Keratinocyte (primary cell): ENCODE results near the gene C17orf75.

Experiments used
- CTCF ChIP-seq, 3 experiments: IDR thresholded peaks in 1 of 3; conservative IDR thresholded peaks in 1 of 3; optimal IDR thresholded peaks in 1 of 3; 2 replicates in 2 of 3; 3 replicates in 1 of 3; pipeline versions ENCODE3 to v1.5.1; 2011; ENCODE audit warnings: low read length in 3 of 3, mild to moderate bottlenecking in 3 of 3, moderate library complexity in 2 of 3, control low read depth in 1 of 3, inconsistent platforms in 1 of 3; ENCODE audit not compliant: insufficient read depth in 2 of 3; ENCODE audit errors: extremely low read depth in 1 of 3
- EZH2 ChIP-seq: IDR thresholded peaks from one replicate; pipeline ENCODE4 v1.6.1; 2012; ENCODE audit warnings: inconsistent platforms, mild to moderate bottlenecking, low read length, moderate library complexity

- TF ChIP-seq EZH2 (no peak), CTCF (optimal IDR thresholded peaks at IDR 0.05 in 1 of 3, IDR thresholded peaks at IDR 0.05 in 1 of 3, conservative IDR thresholded peaks at IDR 0.05 in 1 of 3; ENCODE audit: extremely low read depth in 1 of 3, insufficient read depth in 2 of 3, low read length in 3 of 3) (no peak)
Observed at GRCh38 chr17:32333187-32333586, 8.8 kb downstream of the C17orf75 start.
